GM19193 (cell line): ENCODE results near the gene COL8A1.

Experiments used
- POLR2A ChIP-seq: IDR thresholded peaks from 4 replicates; pipeline ENCODE4 v1.6.1; 2011; ENCODE audit not compliant: insufficient read depth, insufficient read length; ENCODE audit errors: extremely low read depth

COL8A1 gene

DNA sequence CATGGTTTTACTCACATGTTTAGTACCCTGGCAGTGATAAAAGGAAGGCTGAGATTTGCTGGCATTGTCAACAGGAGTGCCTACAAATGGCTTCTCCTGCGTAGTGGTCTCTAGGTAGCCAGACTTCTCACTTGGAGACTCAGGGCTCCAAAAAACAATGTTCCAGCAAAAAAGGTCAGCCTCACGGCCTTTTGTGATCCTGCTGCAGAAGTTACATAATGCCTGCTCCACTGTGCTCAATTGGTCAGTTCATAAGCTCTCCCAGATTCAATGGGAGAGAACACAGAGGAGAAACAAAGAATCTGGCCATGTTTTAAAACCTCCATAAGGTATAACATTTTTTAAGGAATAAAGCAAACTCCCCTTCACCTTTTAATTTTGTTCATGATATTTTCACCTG is 103.2 kb downstream of the COL8A1 start:
- no peak for TF ChIP-seq POLR2A

DNA sequence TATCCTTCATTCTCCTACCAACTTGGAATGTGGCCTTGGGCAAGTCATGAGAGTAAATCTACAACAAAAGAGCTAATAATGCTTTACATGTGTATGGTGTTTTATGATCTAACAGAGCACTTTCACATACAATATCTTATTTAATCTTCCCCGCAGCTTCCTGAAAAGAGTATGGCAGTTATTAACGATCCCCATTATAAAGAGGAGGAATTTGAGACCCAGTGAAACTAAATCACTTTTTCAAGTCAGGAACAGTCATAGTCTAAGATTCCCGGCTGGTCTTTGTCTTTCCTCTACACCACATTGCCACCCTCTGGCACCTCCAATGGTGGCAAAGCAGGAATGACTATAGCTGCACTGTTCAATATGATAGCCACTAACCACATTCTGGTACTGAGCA is 109.5 kb downstream of the COL8A1 start:
- TF ChIP-seq POLR2A, result no peak

DNA sequence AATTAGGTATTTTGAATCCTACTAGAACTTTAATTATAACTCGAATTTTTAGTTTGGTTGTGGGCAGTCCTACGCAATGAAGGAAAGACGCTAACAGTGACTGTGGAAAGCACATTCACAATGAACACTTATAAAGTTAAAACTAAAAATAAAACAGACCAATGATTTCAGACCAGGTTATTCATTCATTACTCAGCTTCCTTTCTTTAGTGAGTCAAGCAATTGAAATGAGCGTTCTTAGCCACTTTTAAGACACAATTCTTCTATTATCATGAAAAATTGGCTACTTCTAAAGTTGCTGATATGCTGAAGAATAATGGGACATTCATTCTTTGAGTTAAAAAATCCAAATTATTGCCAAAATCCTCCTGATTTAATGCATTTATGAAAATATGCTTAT is 113.3 kb downstream of the COL8A1 start:
- no peak for TF ChIP-seq POLR2A

DNA sequence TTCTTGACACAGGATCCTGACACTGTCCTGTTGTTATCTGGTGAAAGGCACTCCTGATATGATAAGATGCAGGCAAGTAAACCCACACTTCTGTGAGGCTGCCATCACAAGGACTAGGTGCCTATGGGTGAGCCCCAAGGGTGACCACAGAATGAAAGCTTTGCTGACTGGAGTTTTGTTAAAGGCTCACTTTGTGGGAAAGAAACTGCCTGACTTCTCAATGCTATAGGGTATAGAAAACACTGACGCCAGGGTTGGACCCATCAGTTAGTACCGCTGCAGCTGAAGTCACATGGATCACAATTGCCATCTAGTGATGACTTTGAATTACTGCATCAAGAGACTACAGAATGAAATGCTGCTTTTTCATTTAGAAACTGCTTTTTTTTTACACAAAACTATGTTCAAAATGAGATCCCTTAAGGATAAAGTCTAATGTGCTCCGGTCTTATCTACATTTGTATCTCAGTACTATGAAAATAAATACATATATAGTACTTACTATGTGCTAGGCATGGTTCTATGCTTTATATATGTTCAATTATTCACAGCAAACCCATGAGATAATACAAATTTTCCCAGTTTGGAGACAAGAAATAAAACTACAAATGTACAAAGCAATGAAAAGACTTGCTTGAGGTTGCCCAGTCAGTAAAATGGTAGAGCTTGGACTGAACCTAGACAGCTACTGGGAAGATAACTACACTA is 115.0 kb downstream of the COL8A1 start:
- TF ChIP-seq POLR2A, result no peak

DNA sequence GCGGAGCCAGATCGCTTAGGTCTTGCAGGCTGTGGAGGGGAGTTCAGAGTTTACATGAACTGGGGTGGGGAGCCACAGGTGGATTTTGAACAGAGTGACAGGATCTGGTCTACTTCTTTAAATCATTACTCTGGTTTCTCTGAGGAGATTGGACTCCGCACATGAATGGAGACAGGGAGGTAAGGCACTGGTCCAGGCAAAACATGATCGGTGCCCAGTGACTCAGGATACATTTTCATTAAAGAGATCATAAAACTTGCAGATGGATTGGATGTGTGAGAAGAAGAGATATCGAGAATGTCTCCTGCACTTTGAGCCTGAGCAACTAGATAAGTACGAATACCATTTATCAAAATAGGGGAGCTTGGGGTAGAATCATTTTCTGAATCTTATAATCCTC is 117.4 kb downstream of the COL8A1 start:
- TF ChIP-seq POLR2A, result no peak

DNA sequence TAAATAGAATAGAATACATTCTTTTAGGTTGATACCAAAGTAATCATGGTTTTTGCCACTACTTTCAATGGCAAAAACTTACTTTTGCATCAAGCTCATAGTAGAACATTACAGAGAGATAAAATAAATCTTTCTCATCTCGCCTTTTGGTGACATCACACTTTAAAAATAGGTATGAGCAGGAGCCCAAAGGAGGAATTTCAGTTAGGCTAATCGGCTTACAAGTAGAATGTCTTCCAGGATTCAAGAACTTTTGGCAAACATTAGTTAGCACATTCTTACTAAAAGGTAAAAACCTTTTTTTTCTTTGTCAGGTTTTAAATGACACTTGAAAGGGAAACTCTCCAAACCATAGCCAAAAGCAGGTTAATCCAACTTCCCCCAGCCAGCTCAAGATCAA is 119.6 kb downstream of the COL8A1 start:
- no peak for TF ChIP-seq POLR2A

DNA sequence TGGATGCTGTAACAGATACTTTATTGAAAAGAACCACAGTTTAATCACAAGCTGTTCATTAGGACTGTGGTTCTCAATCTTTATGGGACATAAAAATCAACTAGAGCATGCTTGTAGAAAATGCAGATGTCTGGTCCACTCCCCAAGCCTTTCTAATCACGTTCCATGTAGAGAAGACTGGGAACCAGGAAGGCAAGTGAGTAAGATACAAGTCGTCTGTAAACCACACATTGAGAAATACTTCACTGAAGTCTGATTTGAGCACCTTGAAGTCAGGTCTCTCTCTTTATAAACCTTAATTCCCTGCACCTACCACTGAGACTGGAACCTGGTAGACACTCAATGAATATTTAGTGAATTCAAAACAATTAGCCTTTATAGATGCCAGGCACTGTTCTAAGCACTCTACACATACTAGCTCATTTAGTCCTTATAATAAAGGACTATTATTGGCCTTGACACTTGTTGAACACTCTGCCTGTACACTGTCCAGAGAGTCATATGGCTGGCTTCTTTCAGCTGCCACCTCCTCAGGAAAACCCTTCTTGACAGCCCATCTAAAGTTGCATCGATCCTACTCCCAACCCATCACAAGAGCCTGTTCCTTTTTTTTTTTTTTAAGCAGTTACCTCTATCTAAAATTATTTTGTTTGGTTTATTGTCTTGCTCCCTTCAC is 120.2 kb downstream of the COL8A1 start:
- no peak for TF ChIP-seq POLR2A

DNA sequence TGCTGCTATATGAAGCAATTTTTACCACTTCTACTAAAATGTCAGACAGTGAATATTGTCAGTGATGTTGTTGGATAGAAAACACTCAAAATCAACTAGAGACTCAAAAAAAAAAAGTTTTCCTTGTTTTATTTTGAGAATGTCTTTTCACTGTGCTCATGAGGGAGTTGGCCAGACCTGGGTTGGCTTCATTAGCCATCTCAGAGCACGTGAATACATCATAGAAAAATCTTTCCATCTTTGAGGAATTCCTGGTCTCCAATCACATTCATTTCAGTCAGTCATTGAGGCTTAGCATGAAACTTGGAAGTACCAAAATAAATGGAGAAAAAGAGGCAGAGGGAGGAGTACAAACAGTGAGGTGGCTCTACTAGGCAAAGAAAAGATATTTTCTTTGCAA is 121.6 kb downstream of the COL8A1 start:
- no peak for TF ChIP-seq POLR2A

DNA sequence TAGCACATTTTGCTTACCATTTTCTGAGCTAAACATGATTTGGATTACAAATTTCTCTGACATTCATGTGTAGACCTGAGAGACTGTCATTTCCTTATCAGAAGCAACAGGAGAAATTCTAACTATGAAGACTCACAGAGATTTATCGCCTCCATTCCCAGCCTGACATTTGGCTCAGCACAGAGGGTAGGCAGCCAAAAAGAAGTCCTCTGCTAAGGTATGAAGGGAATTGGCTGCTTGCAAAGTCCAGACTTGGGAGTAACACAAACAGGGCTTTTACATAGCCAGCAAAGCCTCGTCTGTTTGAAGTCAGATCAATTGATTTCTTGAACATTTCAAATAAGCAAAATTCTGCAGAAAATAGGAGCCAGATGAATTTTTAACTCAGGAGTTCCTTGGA is 122.2 kb downstream of the COL8A1 start:
- no peak for TF ChIP-seq POLR2A

DNA sequence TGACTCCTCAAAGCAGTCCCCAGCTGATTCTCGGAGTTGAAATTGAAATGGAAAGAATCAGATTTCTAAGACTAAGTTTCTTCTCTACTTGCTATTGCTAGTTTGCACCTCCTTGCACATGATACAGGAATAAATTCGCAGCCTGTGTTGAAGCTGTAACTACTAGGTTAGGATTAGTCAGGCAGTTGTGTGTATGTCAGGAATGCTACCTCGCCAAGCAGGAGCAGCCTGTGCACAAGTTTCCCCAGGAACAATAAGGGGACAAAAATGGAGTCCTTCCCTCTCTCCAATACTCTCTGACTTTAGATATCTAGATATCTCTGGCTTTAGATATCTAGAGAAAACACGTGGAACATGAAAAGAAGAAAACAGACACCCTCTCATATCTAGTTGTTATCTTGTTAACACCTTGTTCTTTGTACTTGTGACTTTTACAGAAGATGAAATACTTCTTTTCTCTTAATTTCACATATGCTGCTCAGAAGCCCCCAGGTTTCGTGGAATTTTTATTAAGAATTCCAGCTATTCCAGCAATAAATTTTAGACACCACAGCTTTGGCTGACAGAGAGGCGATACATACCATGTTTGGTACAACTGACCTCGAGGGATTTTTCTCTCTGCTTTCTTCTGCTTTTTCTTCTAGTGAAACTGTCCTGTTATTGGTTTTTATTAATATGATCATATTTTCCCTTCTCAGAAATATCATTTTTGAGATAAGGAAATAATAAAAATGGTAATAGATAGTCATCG is 123.2 kb downstream of the COL8A1 start:
- no peak for TF ChIP-seq POLR2A

DNA sequence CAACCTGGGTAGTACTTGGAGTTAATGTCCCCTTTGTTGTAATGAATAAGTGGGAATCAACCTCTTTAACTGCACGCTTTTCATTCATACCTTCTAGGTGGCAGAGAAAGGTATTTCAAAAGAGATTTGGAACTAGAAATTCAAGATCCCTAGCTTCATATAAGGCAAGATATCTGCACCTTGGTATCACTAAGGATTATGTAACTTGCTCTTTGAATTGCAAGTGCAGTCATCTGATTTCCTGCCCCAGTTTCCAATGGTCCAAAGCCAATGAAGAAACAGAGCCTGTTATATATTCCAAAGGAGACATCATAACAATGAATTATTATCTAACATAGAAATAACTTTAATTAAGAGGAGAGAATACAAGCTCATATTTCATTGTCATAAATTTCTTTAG is 124.5 kb downstream of the COL8A1 start:
- no peak for TF ChIP-seq POLR2A

DNA sequence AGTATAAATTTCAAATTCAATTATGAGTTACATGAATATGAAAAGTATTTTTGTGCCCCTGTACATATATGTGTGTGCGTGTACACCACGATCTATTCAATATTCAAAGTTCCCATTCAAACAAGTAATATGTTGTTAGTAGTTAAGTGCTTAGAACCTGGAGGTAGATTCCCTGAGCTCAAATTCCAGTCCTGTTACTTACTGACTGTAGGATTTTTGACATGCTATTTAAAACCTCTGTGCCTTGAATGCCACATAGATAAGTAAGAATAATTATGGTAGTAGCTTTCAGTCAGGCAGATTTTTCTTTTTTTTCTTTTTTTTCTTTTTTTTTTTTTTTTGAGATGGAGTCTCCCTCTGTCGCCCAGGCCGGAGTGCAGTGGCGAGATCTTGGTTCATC is 126.0 kb downstream of the COL8A1 start:
- no peak for TF ChIP-seq POLR2A

DNA sequence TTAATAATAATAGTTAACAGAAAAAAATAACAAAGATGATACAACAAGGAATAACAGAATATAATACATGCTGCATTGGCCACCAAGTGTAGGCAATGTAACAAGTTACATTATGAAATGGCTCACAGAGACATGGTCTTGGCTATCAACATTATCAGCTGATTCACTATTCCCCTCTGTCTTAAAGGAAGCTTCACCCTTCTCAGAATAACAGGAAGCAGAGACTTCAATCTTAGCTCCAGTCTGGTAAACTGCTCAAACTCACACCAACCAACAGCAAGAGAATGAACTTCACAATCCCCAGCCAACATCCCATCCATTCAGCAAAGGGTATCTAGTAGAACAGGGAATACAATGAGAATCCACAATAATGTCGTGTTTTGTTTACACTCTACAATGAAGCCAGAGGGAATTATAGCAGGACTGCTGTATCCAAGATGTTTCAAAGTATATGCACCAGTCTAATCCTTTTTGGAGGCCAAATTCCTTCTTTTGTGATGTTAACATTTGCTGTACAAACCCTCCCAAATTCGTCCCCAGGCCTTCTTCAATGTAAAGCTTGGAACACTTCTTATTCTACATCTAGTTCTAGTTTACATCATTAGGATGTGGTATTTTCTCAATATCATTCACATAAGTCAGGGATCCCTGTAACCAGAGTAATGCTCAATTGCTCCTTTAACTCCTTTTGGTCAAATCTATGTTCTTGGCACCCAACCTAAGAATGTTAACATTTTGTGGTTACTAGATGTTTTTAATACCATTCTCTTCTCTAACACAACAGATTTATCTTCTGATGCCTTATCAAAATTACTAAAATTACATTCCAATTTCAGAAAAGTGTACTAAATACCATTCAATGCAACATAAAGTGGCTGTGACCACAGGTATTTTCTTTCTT is 126.9 kb downstream of the COL8A1 start:
- no peak for TF ChIP-seq POLR2A

DNA sequence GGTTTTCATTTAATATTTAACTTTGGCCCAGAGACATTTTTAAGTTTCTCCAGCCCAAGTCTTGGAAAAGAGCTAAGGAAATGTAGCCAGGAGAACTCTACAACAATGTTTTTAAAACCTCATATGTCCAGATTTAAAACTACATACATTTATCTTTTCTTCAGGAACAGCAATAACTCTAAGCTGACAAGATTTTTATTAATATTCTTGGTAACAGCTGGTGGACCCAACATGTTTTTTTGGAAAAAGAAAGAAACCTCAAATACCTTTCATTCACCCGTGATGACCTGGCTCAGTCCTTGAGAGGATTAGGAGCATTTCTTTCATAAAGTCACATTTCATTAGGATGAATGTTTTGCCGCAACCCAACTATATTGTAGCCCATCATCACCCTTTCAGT is 128.9 kb downstream of the COL8A1 start:
- TF ChIP-seq POLR2A, result no peak

DNA sequence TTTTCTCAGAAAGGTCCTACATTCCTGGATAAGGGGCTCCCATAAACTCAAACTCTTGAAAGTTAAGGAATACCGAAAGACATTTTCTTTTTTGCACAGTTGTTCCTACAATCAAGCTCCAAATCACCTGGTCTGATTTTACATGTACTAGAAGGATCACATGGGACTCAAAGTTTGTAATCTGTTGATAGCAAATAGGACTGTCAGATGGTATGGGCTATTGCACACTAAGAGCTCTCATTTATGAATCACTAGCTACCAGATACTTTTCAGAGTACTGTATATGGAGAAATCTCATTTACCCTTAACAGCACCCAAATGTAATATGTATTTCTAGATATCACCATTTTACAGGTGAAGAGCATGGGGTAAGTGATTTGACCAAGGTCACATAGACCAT is 129.7 kb downstream of the COL8A1 start:
- TF ChIP-seq POLR2A, result no peak

DNA sequence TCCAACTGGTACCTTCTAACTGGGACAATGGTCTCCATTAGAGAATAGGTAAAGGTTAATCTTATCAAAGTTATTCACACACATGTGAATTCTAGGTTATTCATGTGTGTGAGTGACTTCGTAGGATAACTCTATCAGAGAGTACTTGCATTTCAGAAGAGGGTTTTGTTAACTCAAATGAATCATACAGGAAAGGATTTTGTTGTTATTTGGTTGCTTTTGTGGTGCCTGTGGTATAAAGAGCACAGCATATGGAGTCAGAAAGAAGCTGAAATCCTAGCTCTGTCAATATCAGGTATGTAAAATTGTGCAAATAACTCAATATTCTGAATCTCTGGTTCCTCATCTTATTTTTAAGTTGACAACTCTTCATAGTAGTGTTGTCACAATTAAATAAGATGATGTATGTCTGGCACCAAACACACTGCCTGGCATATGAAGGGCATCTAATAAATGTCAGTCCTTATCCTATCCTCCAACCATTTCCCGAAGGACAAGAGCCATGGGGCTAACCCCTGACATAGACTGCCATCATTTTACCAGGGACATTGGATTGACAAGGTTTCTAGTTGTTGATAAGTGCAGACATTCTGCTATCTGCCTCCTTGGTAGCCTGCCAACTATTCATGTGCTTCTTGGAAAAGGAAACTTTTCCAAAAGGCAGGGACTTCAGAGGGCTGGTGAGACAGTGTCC is 130.6 kb downstream of the COL8A1 start:
- TF ChIP-seq POLR2A, result no peak
